ENCODE results near the gene KIF15.
A peak's percentile ranks its signal among the peaks of the same experiment; 100 is the strongest.
"Not testable (repeated sequence)": the region's sequence is repeated elsewhere in the genome, so short reads cannot be mapped to it uniquely, and the experiment has no call there.

KIF15 gene

GRCh38 chr3:44761424-44762169 is at the start of gene KIF15, which contains the start of gene KIAA1143:
Gene KIF15, plus strand, starts transcription at chr3:44761794. Its CDS starts 72 bp downstream, at chr3:44761866.
Gene KIAA1143, minus strand, starts transcription at chr3:44761619. Its CDS starts 17 bp downstream, at chr3:44761602.
- peak; percentile 90 for DNase-seq

- peak; percentile 82 for DNase-seq
Measured at GRCh38 chr3:44712455-44713075, 49.0 kb upstream of the KIF15 start, which contains the start of gene ZNF502. Gene ZNF502, plus strand, starts transcription at chr3:44712660. Its CDS starts 7,602 bp downstream, at chr3:44720262.

- DNase-seq = no peak
Measured at GRCh38 chr3:44721231-44722102, 40.1 kb upstream of the KIF15 start.

- DNase-seq = no peak
Measured at GRCh38 chr3:44722103-44722401, 39.5 kb upstream of the KIF15 start.

GRCh38 chr3:44729384-44729910 is 32.1 kb upstream of the KIF15 start, which contains the start of gene ZNF501:
Gene ZNF501, plus strand, starts transcription at chr3:44729635. Its CDS starts 4,787 bp downstream, at chr3:44734422.
- peak; percentile 90 for DNase-seq

- DNase-seq = no peak
Measured at GRCh38 chr3:44734646-44735168, 26.9 kb upstream of the KIF15 start.

- no peak for DNase-seq
Measured at GRCh38 chr3:44761101-44761423, 532 bp upstream of the KIF15 start.

- DNase-seq = no peak
Measured at GRCh38 chr3:44762170-44762677, 630 bp downstream of the KIF15 start.

- DNase-seq = no peak
Measured at GRCh38 chr3:44762690-44763089, 1.1 kb downstream of the KIF15 start.

- DNase-seq = no peak
Measured at GRCh38 chr3:44764248-44764647, 2.7 kb downstream of the KIF15 start.

- DNase-seq = no peak
Measured at GRCh38 chr3:44771424-44772098, 10.0 kb downstream of the KIF15 start.

GRCh38 chr3:44772099-44772442 is 10.5 kb downstream of the KIF15 start:
- no peak for DNase-seq

- no peak for DNase-seq
Measured at GRCh38 chr3:44782891-44783290, 21.3 kb downstream of the KIF15 start.

GRCh38 chr3:44795197-44795596 is 33.6 kb downstream of the KIF15 start:
- DNase-seq = no peak

GRCh38 chr3:44802011-44802410 is 40.4 kb downstream of the KIF15 start:
- no peak for DNase-seq

GRCh38 chr3:44803298-44803697 is 41.7 kb downstream of the KIF15 start:
- DNase-seq = no peak

- DNase-seq = no peak
Measured at GRCh38 chr3:44805960-44806359, 44.4 kb downstream of the KIF15 start.

GRCh38 chr3:44814751-44815150 is 53.2 kb downstream of the KIF15 start:
- no peak for DNase-seq

GRCh38 chr3:44816334-44816733 is 54.7 kb downstream of the KIF15 start:
- DNase-seq = not testable (repeated sequence)

GRCh38 chr3:44821206-44821605 is 59.6 kb downstream of the KIF15 start:
- not testable (repeated sequence) for DNase-seq

- no peak for DNase-seq
Measured at GRCh38 chr3:44825264-44825925, 63.8 kb downstream of the KIF15 start.

- DNase-seq = no peak
Measured at GRCh38 chr3:44827196-44827595, 65.6 kb downstream of the KIF15 start.
